Thyroid gland (tissue), 4 donors: ENCODE results near the gene LRRC8D.

Source experiments
- POLR2A ChIP-seq, 2 donors: fragments of 450-650 bp; IDR thresholded peaks; one replicate each; pipeline ENCODE4 v1.6.1; 2017; ENCODE audit warnings: antibody characterized with exemption in 2 of 2, mild to moderate bottlenecking in 2 of 2, moderate library complexity in 1 of 2
- TF ChIP-seq, protein P1 (sequence below), 6 experiments: fragments of 200-600 bp in 3 of 6; fragments of 450-650 bp in 3 of 6; sonication (generic) in 3 of 6; IDR thresholded peaks; one replicate each; pipeline ENCODE4 v1.5.1; 2016 to 2019; ENCODE audit warnings: antibody characterized with exemption in 6 of 6, mild to moderate bottlenecking in 2 of 6, inconsistent platforms in 1 of 6, moderate library complexity in 1 of 6

DNA sequence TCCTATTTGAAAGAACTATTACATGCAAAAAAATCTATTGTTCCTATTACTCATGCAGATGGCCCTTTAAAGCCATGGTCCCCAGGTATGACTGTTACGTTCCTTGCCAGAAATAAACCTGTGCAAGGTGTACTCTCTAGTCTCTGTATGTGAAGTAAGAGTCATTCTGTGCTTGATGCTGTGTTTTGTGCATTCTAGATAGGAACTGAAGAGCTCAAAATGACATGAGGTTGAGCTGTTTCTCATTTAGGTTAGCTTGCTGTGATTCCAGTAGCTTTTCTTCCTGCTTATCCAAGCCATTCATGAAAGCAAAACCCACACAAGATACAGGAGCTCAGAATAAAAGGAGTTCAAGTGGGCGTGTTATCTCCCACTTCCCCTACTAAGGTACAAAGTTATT is 109.7 kb downstream of the LRRC8D start:
- TF ChIP-seq, protein P1, sequence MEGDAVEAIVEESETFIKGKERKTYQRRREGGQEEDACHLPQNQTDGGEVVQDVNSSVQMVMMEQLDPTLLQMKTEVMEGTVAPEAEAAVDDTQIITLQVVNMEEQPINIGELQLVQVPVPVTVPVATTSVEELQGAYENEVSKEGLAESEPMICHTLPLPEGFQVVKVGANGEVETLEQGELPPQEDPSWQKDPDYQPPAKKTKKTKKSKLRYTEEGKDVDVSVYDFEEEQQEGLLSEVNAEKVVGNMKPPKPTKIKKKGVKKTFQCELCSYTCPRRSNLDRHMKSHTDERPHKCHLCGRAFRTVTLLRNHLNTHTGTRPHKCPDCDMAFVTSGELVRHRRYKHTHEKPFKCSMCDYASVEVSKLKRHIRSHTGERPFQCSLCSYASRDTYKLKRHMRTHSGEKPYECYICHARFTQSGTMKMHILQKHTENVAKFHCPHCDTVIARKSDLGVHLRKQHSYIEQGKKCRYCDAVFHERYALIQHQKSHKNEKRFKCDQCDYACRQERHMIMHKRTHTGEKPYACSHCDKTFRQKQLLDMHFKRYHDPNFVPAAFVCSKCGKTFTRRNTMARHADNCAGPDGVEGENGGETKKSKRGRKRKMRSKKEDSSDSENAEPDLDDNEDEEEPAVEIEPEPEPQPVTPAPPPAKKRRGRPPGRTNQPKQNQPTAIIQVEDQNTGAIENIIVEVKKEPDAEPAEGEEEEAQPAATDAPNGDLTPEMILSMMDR (IDR thresholded peaks at IDR 0.05) = no peak
- peak in 1 of 2 donors; percentile 14 for TF ChIP-seq POLR2A (IDR thresholded peaks at IDR 0.05)
